ENCODE measurements around the gene CMTM5.

GRCh38 chr14:23365036-23365731, 11.7 kb upstream of the CMTM5 start, which contains the start of gene EFS:
- TF ChIP-seq CTCF (IDR thresholded peaks at IDR 0.05; ENCODE audit: low read depth, low read length, poor library complexity, severe bottlenecking) (no peak), EZH2phosphoT487 (IDR thresholded peaks at IDR 0.05; ENCODE audit: borderline replicate concordance, low read length) (no peak)

Measured in DOHH2 (cell line).